Testis (tissue), 2 donors: ENCODE data around the gene ENG.

ENCODE experiments used
- POLR2A ChIP-seq: fragments of 450-650 bp; IDR thresholded peaks from one replicate; pipeline ENCODE4 v1.6.1; 2017; ENCODE audit warnings: antibody characterized with exemption, mild to moderate bottlenecking, moderate library complexity
- TF ChIP-seq, protein P1 (sequence below), 3 experiments: fragments of 450-650 bp in 2 of 3; fragments of 200-600 bp in 1 of 3; sonication (generic) in 1 of 3; IDR thresholded peaks; one replicate each; pipeline ENCODE4 v1.5.1; 2016 to 2019; ENCODE audit warnings: antibody characterized with exemption in 3 of 3, mild to moderate bottlenecking in 2 of 3, moderate library complexity in 1 of 3

DNA sequence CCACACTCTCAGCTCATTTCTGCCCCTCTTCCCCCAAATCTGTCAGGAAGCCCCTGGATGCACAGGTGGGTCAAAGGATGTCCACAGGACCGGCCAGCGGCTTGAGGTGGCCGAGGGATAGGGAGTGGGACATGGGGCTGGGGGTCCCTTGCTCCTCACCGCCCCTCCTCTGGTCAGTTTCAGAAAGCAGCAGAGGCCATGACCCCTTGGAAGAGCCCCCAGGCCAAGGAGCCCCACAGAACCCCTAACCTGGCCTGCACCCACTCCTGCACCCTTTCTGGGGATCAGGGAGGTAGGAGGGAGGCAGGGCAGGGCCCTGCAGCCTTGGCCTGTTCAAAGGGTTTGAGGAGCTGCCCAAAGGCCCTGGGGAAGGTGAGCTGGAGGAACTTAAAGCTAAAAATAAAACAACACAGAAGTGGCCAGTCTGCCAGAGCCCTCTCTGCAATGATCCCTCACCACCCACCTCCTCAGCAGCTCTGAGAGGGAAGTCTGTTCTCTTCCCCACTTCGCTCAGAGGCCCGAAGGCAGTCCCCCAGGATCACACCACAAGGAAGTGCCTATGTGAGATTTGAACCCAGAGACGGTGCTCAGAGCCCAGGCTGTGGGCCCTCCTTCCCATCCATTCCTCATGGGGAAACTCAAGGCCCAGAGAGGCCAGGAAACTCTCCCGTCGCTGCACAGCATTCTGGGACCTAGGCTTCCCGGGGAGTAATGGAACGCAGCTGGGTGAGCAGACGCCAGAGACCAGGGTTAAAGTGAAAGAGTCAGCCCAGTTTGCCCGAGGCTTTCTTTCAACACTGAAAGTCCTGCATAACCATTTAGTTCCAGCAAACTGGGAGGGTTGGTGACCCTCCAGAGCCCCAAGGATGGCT lies 910 bp downstream of the ENG start:
- TF ChIP-seq, protein P1, sequence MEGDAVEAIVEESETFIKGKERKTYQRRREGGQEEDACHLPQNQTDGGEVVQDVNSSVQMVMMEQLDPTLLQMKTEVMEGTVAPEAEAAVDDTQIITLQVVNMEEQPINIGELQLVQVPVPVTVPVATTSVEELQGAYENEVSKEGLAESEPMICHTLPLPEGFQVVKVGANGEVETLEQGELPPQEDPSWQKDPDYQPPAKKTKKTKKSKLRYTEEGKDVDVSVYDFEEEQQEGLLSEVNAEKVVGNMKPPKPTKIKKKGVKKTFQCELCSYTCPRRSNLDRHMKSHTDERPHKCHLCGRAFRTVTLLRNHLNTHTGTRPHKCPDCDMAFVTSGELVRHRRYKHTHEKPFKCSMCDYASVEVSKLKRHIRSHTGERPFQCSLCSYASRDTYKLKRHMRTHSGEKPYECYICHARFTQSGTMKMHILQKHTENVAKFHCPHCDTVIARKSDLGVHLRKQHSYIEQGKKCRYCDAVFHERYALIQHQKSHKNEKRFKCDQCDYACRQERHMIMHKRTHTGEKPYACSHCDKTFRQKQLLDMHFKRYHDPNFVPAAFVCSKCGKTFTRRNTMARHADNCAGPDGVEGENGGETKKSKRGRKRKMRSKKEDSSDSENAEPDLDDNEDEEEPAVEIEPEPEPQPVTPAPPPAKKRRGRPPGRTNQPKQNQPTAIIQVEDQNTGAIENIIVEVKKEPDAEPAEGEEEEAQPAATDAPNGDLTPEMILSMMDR (IDR thresholded peaks at IDR 0.05), result no peak
- TF ChIP-seq POLR2A, result no peak
